IMR-90 (cell line): Measurements from ENCODE around the gene KPNA5. TPM values are rescaled to one million over a fixed set of nuclear protein-coding genes. Genes with fewer than 3 reads are reported as not detected.

Source experiments
- ATAC-seq: fragments of 200-7000 bp; cut with Tn5 transposase; 2 replicates; pipeline ENCODE4 v1.9.1; 2020; ENCODE audit warnings: low read depth, mild to moderate bottlenecking, moderate library complexity
- BruUV-seq: library from RNA; stranded (reverse); fragments of 400-500 nt; replicated peaks from 2 replicates; lab custom pipeline; 2021; lab: Mats Ljungman, UMichigan
- CTCF ChIA-PET: fragments of 300-600 bp; formaldehyde crosslinking; extraction: SDS; loops from one replicate; lab custom pipeline; 2021; ENCODE audit warnings: antibody characterized with exemption; lab: Yijun Ruan, JAX
- POLR2A ChIA-PET: fragments of 300-600 bp; sonication (Branson Sonifier 250); formaldehyde crosslinking; loops from one replicate; lab custom pipeline; 2022; ENCODE audit warnings: antibody characterized with exemption; ENCODE audit not compliant: unreplicated experiment; lab: Charles Lee
- DNase-seq: peaks from one replicate; pipeline ENCODE4 v3.0.0; 2013
- H2AFZ ChIP-seq: replicated peaks from 2 replicates; pipeline ENCODE3; 2013; ENCODE audit warnings: low read length, mild to moderate bottlenecking; ENCODE audit not compliant: poor library complexity
- H2AK5ac ChIP-seq: 2 replicates; pipeline ENCODE4 v1.6.1; 2013; ENCODE audit warnings: low read depth, low read length, inconsistent platforms
- H2AK9ac ChIP-seq: replicated peaks from 2 replicates; pipeline ENCODE3; 2013; ENCODE audit warnings: mild to moderate bottlenecking, low read depth, low read length, moderate library complexity; ENCODE audit not compliant: poor library complexity
- H2BK120ac ChIP-seq: 2 replicates; pipeline ENCODE4 v1.6.1; 2013; ENCODE audit warnings: low read depth, low read length, inconsistent platforms
- H2BK15ac ChIP-seq: 3 replicates; pipeline ENCODE4 v1.6.1; 2013; ENCODE audit warnings: low read depth, low read length, inconsistent platforms
- H2BK20ac ChIP-seq: 2 replicates; pipeline ENCODE4 v1.6.1; 2013; ENCODE audit warnings: low read depth, mild to moderate bottlenecking, inconsistent platforms, low read length, moderate library complexity
- H2BK5ac ChIP-seq: 2 replicates; pipeline ENCODE4 v1.6.1; 2013; ENCODE audit warnings: mild to moderate bottlenecking, low read depth, low read length, inconsistent platforms; ENCODE audit not compliant: poor library complexity, severe bottlenecking
- H3K14ac ChIP-seq: replicated peaks from 2 replicates; pipeline ENCODE4 v1.6.1; 2013; ENCODE audit warnings: low read depth, low read length, inconsistent platforms
- H3K18ac ChIP-seq: 2 replicates; pipeline ENCODE4 v1.6.1; 2013; ENCODE audit warnings: low read depth, low read length, control low read depth
- H3K23ac ChIP-seq: 2 replicates; pipeline ENCODE4 v1.6.1; 2013; ENCODE audit warnings: low read depth, low read length, inconsistent platforms
- H3K27ac ChIP-seq: 2 replicates; pipeline ENCODE4 v1.5.1; 2013; ENCODE audit warnings: mild to moderate bottlenecking, control low read depth, low read length; ENCODE audit not compliant: insufficient read depth
- H3K27me3 ChIP-seq: 2 replicates; pipeline ENCODE4 v1.6.1; 2013; ENCODE audit warnings: low read length; ENCODE audit not compliant: control insufficient read depth, insufficient read depth
- H3K36me3 ChIP-seq: 2 replicates; pipeline ENCODE4 v1.6.1; 2013; ENCODE audit warnings: low read length, mixed read lengths; ENCODE audit not compliant: control insufficient read depth, insufficient read depth
- H3K4ac ChIP-seq: 2 replicates; pipeline ENCODE4 v1.6.1; 2013; ENCODE audit warnings: low read depth, low read length, inconsistent platforms
- H3K4me1 ChIP-seq: 2 replicates; pipeline ENCODE4 v1.6.1; 2013; ENCODE audit warnings: low read length, mixed read lengths; ENCODE audit not compliant: control insufficient read depth, insufficient read depth
- H3K4me2 ChIP-seq: 2 replicates; pipeline ENCODE4 v1.6.1; 2013; ENCODE audit warnings: low read depth, mild to moderate bottlenecking, control low read depth, low read length, moderate library complexity
- H3K4me3 ChIP-seq: 2 replicates; pipeline ENCODE4 v1.5.1; 2013; ENCODE audit warnings: low read depth, mild to moderate bottlenecking, control low read depth, low read length, moderate library complexity; ENCODE audit not compliant: insufficient read depth
- H3K56ac ChIP-seq: 2 replicates; pipeline ENCODE4 v1.6.1; 2013; ENCODE audit warnings: low read length, inconsistent platforms; ENCODE audit not compliant: insufficient read depth; ENCODE audit errors: extremely low read depth
- H3K79me1 ChIP-seq, 2 experiments: 2 replicates each; pipeline ENCODE4 v1.6.1; 2013; ENCODE audit warnings: low read length in 2 of 2, inconsistent platforms in 1 of 2, low read depth in 1 of 2
- H3K9ac ChIP-seq: 2 replicates; pipeline ENCODE4 v1.6.1; 2013; ENCODE audit warnings: low read depth, low read length, control low read depth
- H3K9me1 ChIP-seq: 2 replicates; pipeline ENCODE4 v1.6.1; 2013; ENCODE audit warnings: low read length, inconsistent platforms; ENCODE audit not compliant: insufficient read depth
- H3K9me3 ChIP-seq: 2 replicates; pipeline ENCODE4 v1.6.1; 2013; ENCODE audit warnings: low read length; ENCODE audit not compliant: control insufficient read depth, insufficient read depth
- H4K20me1 ChIP-seq: 2 replicates; pipeline ENCODE4 v1.6.1; 2013; ENCODE audit warnings: low read length, inconsistent platforms; ENCODE audit not compliant: insufficient read depth
- H4K5ac ChIP-seq: 2 replicates; pipeline ENCODE4 v1.6.1; 2013; ENCODE audit warnings: mild to moderate bottlenecking, low read depth, low read length, control low read depth
- H4K8ac ChIP-seq, 2 experiments: 2 replicates each; pipeline ENCODE4 v1.6.1; 2013; ENCODE audit warnings: low read depth in 2 of 2, low read length in 2 of 2, control low read depth in 1 of 2, inconsistent platforms in 1 of 2
- H4K91ac ChIP-seq: 2 replicates; pipeline ENCODE4 v1.6.1; 2013; ENCODE audit warnings: low read depth, low read length, inconsistent platforms; ENCODE audit not compliant: insufficient read depth
- BHLHE40 ChIP-seq: fragments of 150-350 bp; IDR thresholded peaks from 2 replicates; pipeline ENCODE4 v1.6.1; 2016; ENCODE audit warnings: mild to moderate bottlenecking, low read depth, low read length
- CEBPB ChIP-seq: IDR thresholded peaks from 2 replicates; pipeline ENCODE4 v1.6.1; 2012; ENCODE audit warnings: low read depth, low read length, improper control_type of control experiment
- CHD1 ChIP-seq: IDR thresholded peaks from 2 replicates; pipeline ENCODE4 v1.6.1; 2012; ENCODE audit warnings: low read depth, low read length, improper control_type of control experiment
- ELK1 ChIP-seq: fragments of 150-350 bp; IDR thresholded peaks from 2 replicates; pipeline ENCODE4 v1.6.1; 2016; ENCODE audit warnings: low read depth, mild to moderate bottlenecking, low read length, moderate library complexity, borderline replicate concordance
- FOS ChIP-seq: fragments of 150-350 bp; IDR thresholded peaks from 2 replicates; pipeline ENCODE4 v1.6.1; 2016; ENCODE audit warnings: low read depth, low read length
- MAFK ChIP-seq: IDR thresholded peaks from 2 replicates; pipeline ENCODE4 v1.6.1; 2012; ENCODE audit warnings: low read depth, low read length, improper control_type of control experiment
- MAZ ChIP-seq: IDR thresholded peaks from 2 replicates; pipeline ENCODE4 v1.6.1; 2012; ENCODE audit warnings: low read depth, mild to moderate bottlenecking, low read length, improper control_type of control experiment, moderate library complexity, borderline replicate concordance
- MXI1 ChIP-seq: IDR thresholded peaks from 2 replicates; pipeline ENCODE4 v1.6.1; 2012; ENCODE audit warnings: low read depth, mild to moderate bottlenecking, low read length, moderate library complexity, borderline replicate concordance
- NFE2L2 ChIP-seq: fragments of 150-350 bp; IDR thresholded peaks from 2 replicates; pipeline ENCODE4 v1.6.1; 2016; ENCODE audit warnings: low read depth, mild to moderate bottlenecking, low read length
- POLR2A ChIP-seq: IDR thresholded peaks from 2 replicates; pipeline ENCODE4 v1.6.1; 2012; ENCODE audit warnings: mild to moderate bottlenecking, low read depth, low read length
- RAD21 ChIP-seq: IDR thresholded peaks from 2 replicates; pipeline ENCODE4 v1.6.1; 2012; ENCODE audit warnings: low read length, improper control_type of control experiment
- RCOR1 ChIP-seq: IDR thresholded peaks from 2 replicates; pipeline ENCODE4 v1.6.1; 2012; ENCODE audit warnings: mild to moderate bottlenecking, low read length, improper control_type of control experiment; ENCODE audit not compliant: insufficient replicate concordance
- RFX5 ChIP-seq: IDR thresholded peaks from 2 replicates; pipeline ENCODE4 v1.8.0; 2012; ENCODE audit warnings: low read depth, mild to moderate bottlenecking, low read length, moderate library complexity
- SMC3 ChIP-seq: fragments of 150-350 bp; IDR thresholded peaks from 2 replicates; pipeline ENCODE4 v1.6.1; 2016; ENCODE audit warnings: low read depth, mild to moderate bottlenecking, antibody characterized with exemption, low read length, moderate library complexity
- USF2 ChIP-seq: fragments of 150-350 bp; IDR thresholded peaks from 2 replicates; pipeline ENCODE4 v1.6.1; 2017; ENCODE audit warnings: mild to moderate bottlenecking, antibody characterized with exemption, low read length, low read depth
- WGBS, 2 experiments: methylation state at CpG; one replicate each; pipeline versions ENCODE4 v1.1.5 to v1.1.7; 2013; ENCODE audit warnings: missing lambda C conversion rate in 2 of 2; ENCODE audit not compliant: insufficient read length in 1 of 2; ENCODE audit errors: extremely low coverage in 2 of 2; 5-methylcytosine and 5-hydroxymethylcytosine counted together
- dilution Hi-C: fragments of 300-500 bp; cut with HindIII; formaldehyde crosslinking; loops from one replicate; pipeline ENCODE4 v1.14.3; 2018; ENCODE audit warnings: low sequenced_read_pairs; ENCODE audit not compliant: unreplicated experiment
- in situ Hi-C: fragments of 300-500 bp; cut with MboI; formaldehyde crosslinking; loops from 3 replicates; pipeline ENCODE4 v1.14.3; 2019; ENCODE audit warnings: low sequenced_read_pairs, inconsistent platforms, mixed read lengths
- intact Hi-C: fragments of 100-400 bp; cut with micrococcal nuclease; formaldehyde crosslinking; loops from 2 replicates; pipeline ENCODE4 v1.10.0; 2022
- polyA plus RNA-seq, 3 experiments: library from polyadenylated mRNA; depleted of rRNA; stranded (reverse); fragments of >200 nt; gene quantifications; 2 replicates each; pipeline ENCODE4 v1.2.3, GENCODE V29; 2012; ENCODE audit warnings: low replicate concordance in 1 of 3
- total RNA-seq: library from RNA; depleted of rRNA; stranded (reverse); fragments of >200 nt; gene quantifications from 2 replicates; pipeline ENCODE4 v1.2.3, GENCODE V29; 2012
- TF ChIP-seq, protein P1 (sequence below): conservative IDR thresholded peaks from 2 replicates; pipeline ENCODE4 v1.5.1; 2012; ENCODE audit warnings: mild to moderate bottlenecking, low read depth, low read length, improper control_type of control experiment

The KPNA5 gene
- total and polyA plus RNA-seq, 2 of the 4 experiments (the other 2 are of a cell fraction): 2.2 to 5.9 TPM

- Histone ChIP-seq H3K4me2 (no peak overlapping the region), H3K4me3 (no peak overlapping the region), H3K23ac (no peak overlapping the region), H4K20me1 (no peaks in the 10 kb centered on the region), H3K9me1 (no peaks in the 10 kb centered on the region), H3K79me1 (no peaks in the 10 kb centered on the region; a peak in 1 of 4 replicates), H3K4me1 (no peaks in the 10 kb centered on the region), H3K27ac (no peak overlapping the region), H3K36me3 (peaks cover 11% of the 10 kb centered on the region), H4K8ac (no peak overlapping the region), H3K18ac (no peak overlapping the region), H4K91ac (no peak overlapping the region), H3K14ac (no peak overlapping the region), H3K56ac (no peak overlapping the region), H3K9ac (no peak overlapping the region), H2BK120ac (no peak overlapping the region), H2AFZ (no peak overlapping the region), H2AK9ac (no peak overlapping the region), H4K5ac (no peak overlapping the region), H3K9me3 (no peaks in the 10 kb centered on the region), H2BK20ac (no peak overlapping the region), H3K4ac (no peak overlapping the region), H3K27me3 (no peaks in the 10 kb centered on the region), H2AK5ac (no peak overlapping the region), H2BK5ac (no peak overlapping the region), H2BK15ac (no peak overlapping the region)
- POLR2A ChIA-PET: no interaction called here
- dilution Hi-C loops (no loop called here), intact Hi-C loops (no loop called here), in situ Hi-C loops (no loop called here)
- TF ChIP-seq NFE2L2 (no peak), FOS (no peak), RAD21 (no peak), SMC3 (no peak), RFX5 (no peak), CHD1 (no peak), MXI1 (no peak), ELK1 (no peak), BHLHE40 (no peak), POLR2A (no peak), RCOR1 (no peak), CEBPB (no peak), MAZ (no peak), USF2 (no peak), MAFK (no peak)
- TF ChIP-seq, protein P1, sequence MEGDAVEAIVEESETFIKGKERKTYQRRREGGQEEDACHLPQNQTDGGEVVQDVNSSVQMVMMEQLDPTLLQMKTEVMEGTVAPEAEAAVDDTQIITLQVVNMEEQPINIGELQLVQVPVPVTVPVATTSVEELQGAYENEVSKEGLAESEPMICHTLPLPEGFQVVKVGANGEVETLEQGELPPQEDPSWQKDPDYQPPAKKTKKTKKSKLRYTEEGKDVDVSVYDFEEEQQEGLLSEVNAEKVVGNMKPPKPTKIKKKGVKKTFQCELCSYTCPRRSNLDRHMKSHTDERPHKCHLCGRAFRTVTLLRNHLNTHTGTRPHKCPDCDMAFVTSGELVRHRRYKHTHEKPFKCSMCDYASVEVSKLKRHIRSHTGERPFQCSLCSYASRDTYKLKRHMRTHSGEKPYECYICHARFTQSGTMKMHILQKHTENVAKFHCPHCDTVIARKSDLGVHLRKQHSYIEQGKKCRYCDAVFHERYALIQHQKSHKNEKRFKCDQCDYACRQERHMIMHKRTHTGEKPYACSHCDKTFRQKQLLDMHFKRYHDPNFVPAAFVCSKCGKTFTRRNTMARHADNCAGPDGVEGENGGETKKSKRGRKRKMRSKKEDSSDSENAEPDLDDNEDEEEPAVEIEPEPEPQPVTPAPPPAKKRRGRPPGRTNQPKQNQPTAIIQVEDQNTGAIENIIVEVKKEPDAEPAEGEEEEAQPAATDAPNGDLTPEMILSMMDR: no peak
- CTCF ChIA-PET: no interaction called here
- no TSS peak for BruUV-seq
- DNase-seq (no peak), ATAC-seq (no peak)
- WGBS, 2 experiments: no CpG with 5 or more reads among the region's 1 CpG
Measured at GRCh38 chr6:116705917-116706316, 24.9 kb downstream of the KPNA5 start.
